K562 (cell line): ENCODE results near the gene MBD3. TPM values are rescaled to one million over a fixed set of nuclear protein-coding genes. Genes with fewer than 3 reads are reported as not detected.

Source experiments
- ATAC-seq: fragments of 200-7000 bp; cut with Tn5 transposase; 3 replicates; pipeline ENCODE4 v1.9.1; 2020; ENCODE audit warnings: moderate library complexity
- BruUV-seq: library from RNA; stranded (reverse); fragments of 400-500 nt; replicated peaks from 2 replicates; lab custom pipeline; 2021; lab: Mats Ljungman, UMichigan
- CTCF ChIA-PET: fragments of 300-600 bp; formaldehyde crosslinking; extraction: SDS; loops from one replicate; lab custom pipeline; 2021; ENCODE audit warnings: low intra/inter-chr PET ratio; lab: Yijun Ruan, JAX
- POLR2A ChIA-PET: fragments of 300-600, 350-650 bp; sonication (Branson Sonifier 250); formaldehyde crosslinking; extraction: SDS; loops from one replicate; lab custom pipeline; 2021; ENCODE audit warnings: antibody characterized with exemption, inconsistent platforms; lab: Yijun Ruan, JAX
- DNase-seq, 4 experiments: peaks; one replicate each; pipeline versions ENCODE4 v3.0.0 to v3.0.0-alpha.2; 2011 to 2018; ENCODE audit warnings: low spot score in 3 of 4, mixed read lengths in 3 of 4; ENCODE audit errors: extremely low read depth in 1 of 4
- FAIRE-seq: peaks from 2 replicates; lab custom pipeline; 2011; peaks lifted over from hg19 to GRCh38; lab: Jason Lieb, UNC
- H2AFZ ChIP-seq: 2 replicates; pipeline ENCODE4 v1.6.0; 2011; ENCODE audit warnings: low read depth, low read length, control low read depth, inconsistent platforms
- H3K27ac ChIP-seq: fragments of 200-600 bp; 3 replicates; pipeline ENCODE4 v1.8.0; 2011; ENCODE audit warnings: low read depth, mild to moderate bottlenecking, control low read depth, inconsistent platforms, low read length, moderate library complexity, mixed read lengths; ENCODE audit errors: extremely low read depth
- H3K27me3 ChIP-seq, 2 experiments: fragments of 300-600 bp in 1 of 2; 2 replicates in 1 of 2; 3 replicates in 1 of 2; pipeline versions ENCODE4 v1.6.0 to v1.8.0; 2011; ENCODE audit warnings: inconsistent platforms in 2 of 2, low read length in 2 of 2, mild to moderate bottlenecking in 1 of 2, mixed read lengths in 1 of 2, moderate library complexity in 1 of 2; ENCODE audit not compliant: control insufficient read depth in 2 of 2, insufficient read depth in 2 of 2
- H3K36me3 ChIP-seq: fragments of 300-600 bp; 3 replicates; pipeline ENCODE4 v1.8.0; 2011; ENCODE audit warnings: mild to moderate bottlenecking, low read length, inconsistent platforms; ENCODE audit not compliant: control insufficient read depth, insufficient read depth
- H3K4me1 ChIP-seq, 2 experiments: fragments of 200-600 bp in 1 of 2; replicated peaks in 1 of 2; 2 replicates in 1 of 2; 3 replicates in 1 of 2; pipeline versions ENCODE4 v1.5.1 to v1.8.0; 2011; ENCODE audit warnings: inconsistent platforms in 2 of 2, low read length in 2 of 2, mild to moderate bottlenecking in 1 of 2, mixed read lengths in 1 of 2, moderate library complexity in 1 of 2; ENCODE audit not compliant: control insufficient read depth in 2 of 2, insufficient read depth in 2 of 2
- H3K4me2 ChIP-seq: 2 replicates; pipeline ENCODE4 v1.6.1; 2011; ENCODE audit warnings: low read length, control low read depth, inconsistent platforms, mixed read lengths; ENCODE audit not compliant: insufficient read depth
- H3K4me3 ChIP-seq: fragments of 200-600 bp; sonication (generic), shearing (Covaris generic); 2 replicates; pipeline ENCODE4 v1.5.1; 2016; ENCODE audit warnings: control low read depth, inconsistent platforms
- H3K79me2 ChIP-seq: fragments of 200-600 bp; 3 replicates; pipeline ENCODE4 v1.8.0; 2011; ENCODE audit warnings: low read length, inconsistent platforms; ENCODE audit not compliant: control insufficient read depth, insufficient read depth
- H3K9ac ChIP-seq, 2 experiments: 2 replicates each; pipeline versions ENCODE4 v1.6.0 to v1.6.1; 2011; ENCODE audit warnings: low read depth in 2 of 2, low read length in 2 of 2, control low read depth in 1 of 2, inconsistent platforms in 1 of 2, mild to moderate bottlenecking in 1 of 2, mixed read lengths in 1 of 2; ENCODE audit not compliant: insufficient read depth in 1 of 2
- H3K9me1 ChIP-seq: one replicate; pipeline ENCODE4 v1.6.0; 2011; ENCODE audit warnings: inconsistent platforms, mild to moderate bottlenecking, low read length, moderate library complexity; ENCODE audit not compliant: control insufficient read depth, insufficient read depth
- H3K9me3 ChIP-seq: replicated peaks from 2 replicates; pipeline ENCODE4 v1.5.1; 2011; ENCODE audit warnings: low read depth, low read length, inconsistent platforms; ENCODE audit not compliant: control insufficient read depth, insufficient read depth
- H4K20me1 ChIP-seq: replicated peaks from 2 replicates; pipeline ENCODE4 v1.6.1; 2011; ENCODE audit warnings: low read length, inconsistent platforms, mixed read lengths; ENCODE audit not compliant: control insufficient read depth, insufficient read depth
- CHD2 ChIP-seq: IDR thresholded peaks from 2 replicates; pipeline ENCODE4 v1.6.1; 2011; ENCODE audit warnings: low read depth, low read length
- KDM1A ChIP-seq, 2 experiments: fragments of 450-650 bp; IDR thresholded peaks; 2 replicates each; pipeline ENCODE4 v1.6.1; 2016; ENCODE audit warnings: mild to moderate bottlenecking in 2 of 2
- NCOA2 ChIP-seq, 2 experiments: fragments of 450-650 bp; IDR thresholded peaks; 2 replicates each; pipeline ENCODE4 v1.6.1; 2018; ENCODE audit warnings: mild to moderate bottlenecking in 2 of 2, moderate library complexity in 1 of 2; ENCODE audit not compliant: partially characterized antibody in 2 of 2
- POLR2G ChIP-seq: fragments of 200-400 bp; formaldehyde crosslinking; IDR thresholded peaks from 2 replicates; pipeline ENCODE4 v1.6.1; 2017; ENCODE audit warnings: low read depth, mild to moderate bottlenecking, antibody characterized with exemption, low read length, moderate library complexity
- RBM22 ChIP-seq: fragments of 200-400 bp; formaldehyde crosslinking; IDR thresholded peaks from 2 replicates; pipeline ENCODE4 v1.6.1; 2018; ENCODE audit warnings: low read length, low read depth; ENCODE audit not compliant: poor library complexity, severe bottlenecking
- ZBED1 ChIP-seq: IDR thresholded peaks from 2 replicates; pipeline ENCODE4 v1.6.1; 2014
- ZBTB8A ChIP-seq: fragments of 450-650 bp; IDR thresholded peaks from 2 replicates; pipeline ENCODE4 v1.6.1; 2018; ENCODE audit warnings: mild to moderate bottlenecking, moderate library complexity; ENCODE audit not compliant: partially characterized antibody
- WGBS: fragments of 100-300 bp; shearing (Covaris generic); methylation state at CpG from one replicate; pipeline ENCODE4 v1.1.6; 2016; ENCODE audit warnings: low coverage, mixed read lengths; ENCODE audit not compliant: insufficient coverage; ENCODE audit errors: missing lambda C conversion rate; 5-methylcytosine and 5-hydroxymethylcytosine counted together
- in situ Hi-C: fragments of 300-500 bp; cut with MboI; formaldehyde crosslinking; loops from 4 replicates; pipeline ENCODE4 v1.15.0; 2018; ENCODE audit warnings: inconsistent platforms, mixed read lengths
- intact Hi-C: fragments of 100-400 bp; cut with micrococcal nuclease; formaldehyde crosslinking; loops from 2 replicates; pipeline ENCODE4 v1.14.2; 2022
- polyA plus RNA-seq, 8 experiments: library from polyadenylated mRNA; depleted of rRNA in 4 of 8; stranded (reverse) in 5 of 8; unstranded in 3 of 8; fragments of >200 nt; fragmentation: Nextera tagmentation in 2 of 8; fragmentation: Illumina TruSeq in 1 of 8; extraction: Ambion mirVana in 2 of 8; extraction: Trizol in 1 of 8; gene quantifications; 2 replicates each; pipeline versions ENCODE4 v1.2.1 to v1.2.3, GENCODE V29; 2011 to 2014; ENCODE audit warnings: inconsistent platforms in 1 of 8, missing spikeins in 1 of 8
- total RNA-seq, 7 experiments: library from RNA; depleted of rRNA in 6 of 7; stranded (reverse); fragments of >200 nt in 6 of 7; fragmentation: Illumina TruSeq in 2 of 7; extraction: Trizol in 2 of 7; gene quantifications; 2 replicates each; pipeline versions ENCODE4 v1.2.1 to v1.2.3, GENCODE V29; 2011 to 2021; ENCODE audit warnings: low replicate concordance in 1 of 7

The MBD3 gene
- total and polyA plus RNA-seq, 9 of the 15 experiments (the other 6 are each of a cell fraction or from before 2014, with no cell fraction given): 0.24 to 137 (median 30.9) TPM

GRCh38 chr19:1613808-1614570 is 21.3 kb upstream of the MBD3 start:
- no TSS peak for BruUV-seq
- DNase-seq (no peak), FAIRE-seq (no peak)
- H3K4me2 ChIP-seq: no peak overlapping the region
- H3K9me3 ChIP-seq: no peaks in the 10 kb centered on the region
- H3K36me3 ChIP-seq: peaks cover 92% of the 10 kb centered on the region
- 94% methylated on average over 15 of the region's 32 CpGs for WGBS
- intact Hi-C loops: no loop called here
- H3K9me1 ChIP-seq: no peaks in the 10 kb centered on the region
- H3K27me3 ChIP-seq: no peaks in the 10 kb centered on the region
- H3K27ac ChIP-seq: no peak overlapping the region
- no peak for TF ChIP-seq CHD2
- TF ChIP-seq NCOA2 (IDR thresholded peaks at IDR 0.05; ENCODE audit: partially characterized antibody in 2 of 2): no peak
- peak; percentile 59 for TF ChIP-seq RBM22
- TF ChIP-seq ZBTB8A: no peak
- TF ChIP-seq POLR2G: peak; percentile 48
- TF ChIP-seq KDM1A (IDR thresholded peaks at IDR 0.05): no peak
- TF ChIP-seq ZBED1: no peak
- TF ChIP-seq, all 486 proteins: peak for 2
- in situ Hi-C loops: no loop called here
- Histone ChIP-seq H4K20me1 (no peaks in the 10 kb centered on the region), H2AFZ (no peak overlapping the region), H3K9ac (no peak overlapping the region), H3K4me3 (no peak overlapping the region), H3K4me1 (peaks cover 0 to 53% of the 10 kb centered on the region in 2 experiments; a peak in 2 of 5 replicates), H3K79me2 (no peaks in the 10 kb centered on the region)
- ATAC-seq: no peak
- POLR2A ChIA-PET: interaction anchor here (0.7 kb wide), 1 partner anchor 81 kb away, joined by 3 read pairs; no protein-coding TSS in a partner anchor
- CTCF ChIA-PET: no interaction called here
